Keratinocyte (primary cell): Measurements from ENCODE around the gene TEDC2. TPM values are rescaled to one million over a fixed set of nuclear protein-coding genes. Genes with fewer than 3 reads are reported as not detected.

Source experiments
- DNase-seq: peaks from one replicate; pipeline ENCODE4 v3.0.0-alpha.2; 2011; ENCODE audit warnings: low read depth, missing footprints, low spot score
- FAIRE-seq: peaks from 2 replicates; lab custom pipeline; 2011; peaks lifted over from hg19 to GRCh38; lab: Jason Lieb, UNC
- H2AFZ ChIP-seq: 2 replicates; pipeline ENCODE4 v1.6.0; 2012; ENCODE audit warnings: low read length, control low read depth, inconsistent platforms; ENCODE audit not compliant: control insufficient read depth
- H3K27ac ChIP-seq: 2 replicates; pipeline ENCODE4 v1.5.1; 2011; ENCODE audit warnings: low read length; ENCODE audit not compliant: control insufficient read depth, insufficient read depth
- H3K27me3 ChIP-seq: 3 replicates; pipeline ENCODE4 v1.6.0; 2011; ENCODE audit warnings: low read length; ENCODE audit not compliant: control insufficient read depth, insufficient read depth; ENCODE audit errors: extremely low read depth
- H3K36me3 ChIP-seq, 2 experiments: 2 replicates in 1 of 2; 3 replicates in 1 of 2; pipeline ENCODE4 v1.5.1; 2011; ENCODE audit warnings: low read length in 2 of 2, mild to moderate bottlenecking in 1 of 2; ENCODE audit not compliant: control insufficient read depth in 2 of 2, insufficient read depth in 2 of 2; ENCODE audit errors: extremely low read depth in 1 of 2
- H3K4me1 ChIP-seq: 3 replicates; pipeline ENCODE4 v1.5.1; 2011; ENCODE audit warnings: low read length; ENCODE audit not compliant: control insufficient read depth, insufficient read depth; ENCODE audit errors: extremely low read depth
- H3K4me2 ChIP-seq: 3 replicates; pipeline ENCODE4 v1.6.0; 2011; ENCODE audit warnings: low read depth, low read length; ENCODE audit not compliant: control insufficient read depth, insufficient read depth; ENCODE audit errors: extremely low read depth
- H3K4me3 ChIP-seq, 3 experiments: fragments of 200-600 bp in 1 of 3; sonication (generic) in 1 of 3; 2 replicates in 2 of 3; 3 replicates in 1 of 3; pipeline ENCODE4 v1.5.1; 2011 to 2016; ENCODE audit warnings: low read length in 3 of 3, mild to moderate bottlenecking in 3 of 3, control low read depth in 2 of 3, inconsistent platforms in 1 of 3, low read depth in 1 of 3, mixed read lengths in 1 of 3, mixed run types in 1 of 3, moderate library complexity in 1 of 3; ENCODE audit not compliant: control insufficient read depth in 2 of 3, insufficient read depth in 2 of 3; ENCODE audit errors: extremely low read depth in 1 of 3
- H3K79me2 ChIP-seq: 2 replicates; pipeline ENCODE4 v1.6.0; 2012; ENCODE audit warnings: low read length; ENCODE audit not compliant: control insufficient read depth, insufficient read depth
- H3K9ac ChIP-seq: 3 replicates; pipeline ENCODE4 v1.6.0; 2011; ENCODE audit warnings: low read length; ENCODE audit not compliant: control insufficient read depth, insufficient read depth; ENCODE audit errors: extremely low read depth
- H3K9me1 ChIP-seq: 3 replicates; pipeline ENCODE4 v1.6.0; 2011; ENCODE audit warnings: low read length; ENCODE audit not compliant: control insufficient read depth, insufficient read depth; ENCODE audit errors: extremely low read depth
- H3K9me3 ChIP-seq: 2 replicates; pipeline ENCODE4 v1.5.1; 2012; ENCODE audit warnings: low read depth, low read length; ENCODE audit not compliant: control insufficient read depth
- H4K20me1 ChIP-seq: 3 replicates; pipeline ENCODE4 v1.6.0; 2011; ENCODE audit warnings: low read length; ENCODE audit not compliant: control insufficient read depth, insufficient read depth; ENCODE audit errors: extremely low read depth
- EZH2 ChIP-seq: IDR thresholded peaks from one replicate; pipeline ENCODE4 v1.6.1; 2012; ENCODE audit warnings: inconsistent platforms, mild to moderate bottlenecking, low read length, moderate library complexity
- dilution Hi-C: fragments of 300-500 bp; cut with MboI; formaldehyde crosslinking; loops from one replicate; pipeline ENCODE4 v1.7.0; 2020; ENCODE audit warnings: low sequenced_read_pairs; ENCODE audit not compliant: extremely low pct_ligation_motif_present
- polyA plus RNA-seq, 5 experiments: library from polyadenylated mRNA; depleted of rRNA in 3 of 5; stranded (reverse) in 3 of 5; stranded (forward) in 1 of 5; unstranded in 1 of 5; fragments of >200 nt; gene quantifications; 1 replicate in 1 of 5; 2 replicates in 3 of 5; 3 replicates in 1 of 5; pipeline versions ENCODE4 v1.2.1 to v1.2.3, GENCODE V29; 2011 to 2012; ENCODE audit warnings: missing spikeins in 2 of 5, low read depth in 1 of 5, low replicate concordance in 1 of 5
- TF ChIP-seq, protein P1 (sequence below), 3 experiments: IDR thresholded peaks in 1 of 3; conservative IDR thresholded peaks in 1 of 3; optimal IDR thresholded peaks in 1 of 3; 2 replicates in 2 of 3; 3 replicates in 1 of 3; pipeline versions ENCODE3 to v1.5.1; 2011; ENCODE audit warnings: low read length in 3 of 3, mild to moderate bottlenecking in 3 of 3, moderate library complexity in 2 of 3, control low read depth in 1 of 3, inconsistent platforms in 1 of 3; ENCODE audit not compliant: insufficient read depth in 2 of 3; ENCODE audit errors: extremely low read depth in 1 of 3

Gene TEDC2
- polyA plus RNA-seq, 1 donor (not counting 4 experiments of a cell fraction or from before 2014, with no cell fraction given) = 2.7 TPM

- Histone ChIP-seq H3K9ac (no peak overlapping the region), H3K4me1 (peaks cover 7% of the 10 kb centered on the region), H3K4me3 (no peak overlapping the region), H3K27me3 (peaks cover 7% of the 10 kb centered on the region), H3K36me3 (peaks cover 0 to 1% of the 10 kb centered on the region in 2 experiments), H4K20me1 (peaks cover 9% of the 10 kb centered on the region), H3K27ac (no peak overlapping the region), H3K9me1 (no peaks in the 10 kb centered on the region), H3K4me2 (no peak overlapping the region), H3K79me2 (peaks cover 1% of the 10 kb centered on the region), H2AFZ (no peak overlapping the region), H3K9me3 (no peaks in the 10 kb centered on the region)
- dilution Hi-C loops = no loop called here
- DNase-seq (no peak), FAIRE-seq (no peak)
- TF ChIP-seq EZH2 = no peak
- TF ChIP-seq, protein P1, sequence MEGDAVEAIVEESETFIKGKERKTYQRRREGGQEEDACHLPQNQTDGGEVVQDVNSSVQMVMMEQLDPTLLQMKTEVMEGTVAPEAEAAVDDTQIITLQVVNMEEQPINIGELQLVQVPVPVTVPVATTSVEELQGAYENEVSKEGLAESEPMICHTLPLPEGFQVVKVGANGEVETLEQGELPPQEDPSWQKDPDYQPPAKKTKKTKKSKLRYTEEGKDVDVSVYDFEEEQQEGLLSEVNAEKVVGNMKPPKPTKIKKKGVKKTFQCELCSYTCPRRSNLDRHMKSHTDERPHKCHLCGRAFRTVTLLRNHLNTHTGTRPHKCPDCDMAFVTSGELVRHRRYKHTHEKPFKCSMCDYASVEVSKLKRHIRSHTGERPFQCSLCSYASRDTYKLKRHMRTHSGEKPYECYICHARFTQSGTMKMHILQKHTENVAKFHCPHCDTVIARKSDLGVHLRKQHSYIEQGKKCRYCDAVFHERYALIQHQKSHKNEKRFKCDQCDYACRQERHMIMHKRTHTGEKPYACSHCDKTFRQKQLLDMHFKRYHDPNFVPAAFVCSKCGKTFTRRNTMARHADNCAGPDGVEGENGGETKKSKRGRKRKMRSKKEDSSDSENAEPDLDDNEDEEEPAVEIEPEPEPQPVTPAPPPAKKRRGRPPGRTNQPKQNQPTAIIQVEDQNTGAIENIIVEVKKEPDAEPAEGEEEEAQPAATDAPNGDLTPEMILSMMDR (optimal IDR thresholded peaks at IDR 0.05 in 1 of 3, IDR thresholded peaks at IDR 0.05 in 1 of 3, conservative IDR thresholded peaks at IDR 0.05 in 1 of 3; ENCODE audit: extremely low read depth in 1 of 3, insufficient read depth in 2 of 3, low read length in 3 of 3) = no peak
Observed at GRCh38 chr16:2476741-2477140, 16.8 kb downstream of the TEDC2 start.

DNA sequence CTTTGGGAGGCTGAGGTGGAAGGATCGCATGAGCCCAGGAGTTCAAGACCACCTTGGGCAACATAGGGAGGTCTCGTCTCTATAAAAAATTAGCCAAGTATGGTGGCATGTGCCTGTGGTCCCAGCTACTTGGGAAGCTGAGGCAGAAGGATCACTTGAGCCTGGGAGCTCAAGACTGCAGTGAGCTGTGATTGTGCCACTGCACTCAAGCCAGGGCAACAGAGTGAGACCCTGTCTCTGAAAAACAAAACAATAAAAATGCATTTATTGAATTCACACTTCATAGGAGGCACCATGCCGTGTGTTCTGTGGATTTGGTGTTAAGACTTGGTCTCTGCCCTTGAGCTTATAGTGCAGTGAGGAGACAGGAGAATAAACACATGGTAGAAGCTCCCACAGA is 17.4 kb downstream of the TEDC2 start:
- no peak overlapping the region for H2AFZ ChIP-seq
- peaks cover 6% of the 10 kb centered on the region for H3K4me1 ChIP-seq
- H3K27ac ChIP-seq = no peak overlapping the region
- H3K36me3 ChIP-seq = peaks cover 0 to 1% of the 10 kb centered on the region in 2 experiments
- H3K79me2 ChIP-seq = peaks cover 1% of the 10 kb centered on the region
- peaks cover 9% of the 10 kb centered on the region for H4K20me1 ChIP-seq
- FAIRE-seq (no peak), DNase-seq (no peak)
- dilution Hi-C loops = no loop called here
- H3K4me3 ChIP-seq = no peak overlapping the region
- H3K9me1 ChIP-seq = no peaks in the 10 kb centered on the region
- peaks cover 2% of the 10 kb centered on the region for H3K27me3 ChIP-seq
- no peaks in the 10 kb centered on the region for H3K9me3 ChIP-seq
- H3K4me2 ChIP-seq = no peak overlapping the region
- TF ChIP-seq, protein P1 (optimal IDR thresholded peaks at IDR 0.05 in 1 of 3, IDR thresholded peaks at IDR 0.05 in 1 of 3, conservative IDR thresholded peaks at IDR 0.05 in 1 of 3; ENCODE audit: extremely low read depth in 1 of 3, insufficient read depth in 2 of 3, low read length in 3 of 3) = no peak
- no peak for TF ChIP-seq EZH2
- H3K9ac ChIP-seq = no peak overlapping the region
